GM21825 (cell line): ENCODE measurements around the gene ZSCAN25.
"Not testable (repeated sequence)": the region's sequence is repeated elsewhere in the genome, so short reads cannot be mapped to it uniquely, and the experiment has no call there.

Experiments used
- ATAC-seq: cut with Tn5 transposase; IDR thresholded peaks from one replicate; pipeline ENCODE4 v1.9.1; 2021; ENCODE audit warnings: mild to moderate bottlenecking, moderate library complexity; ENCODE audit not compliant: unreplicated experiment

ZSCAN25 gene

DNA sequence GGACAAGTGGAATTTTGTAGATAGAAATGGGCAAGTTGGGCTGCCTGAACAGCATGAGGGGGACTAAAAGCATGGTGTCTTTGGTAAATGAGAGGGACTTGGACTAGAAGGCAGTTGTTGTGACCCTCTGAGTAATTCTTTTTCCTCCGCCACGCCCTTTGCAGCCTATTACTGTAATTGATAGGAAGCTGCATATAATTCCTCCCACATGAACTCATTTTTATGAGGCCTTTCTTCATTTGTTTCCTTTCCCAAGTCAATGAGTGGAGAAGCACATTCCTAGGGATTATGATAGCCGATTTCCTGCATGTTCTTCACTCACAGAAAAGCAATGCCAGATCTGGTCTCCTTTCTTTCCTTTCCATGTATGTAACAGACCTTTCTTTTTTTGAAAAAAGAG lies 27.7 kb downstream of the ZSCAN25 start:
- no peak for ATAC-seq

DNA sequence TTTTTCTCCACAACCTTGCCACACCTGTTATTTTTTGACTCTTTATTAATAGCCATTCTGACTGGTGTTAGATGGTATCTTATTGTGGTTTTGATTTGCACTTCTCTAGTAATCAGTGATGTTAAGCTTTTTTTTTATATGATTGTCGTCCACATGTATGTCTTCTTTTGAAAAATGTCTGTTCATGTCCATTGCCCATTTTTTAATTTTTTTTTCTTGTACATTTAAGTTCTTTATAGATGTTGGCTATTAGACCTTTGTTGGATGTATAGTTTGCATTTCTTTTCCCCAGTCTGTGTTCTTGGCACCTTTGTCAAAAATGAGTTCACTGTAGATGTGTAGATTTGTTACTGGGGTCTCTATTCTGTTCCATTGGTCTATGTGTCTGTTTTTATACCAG lies 28.8 kb downstream of the ZSCAN25 start:
- ATAC-seq: no peak

DNA sequence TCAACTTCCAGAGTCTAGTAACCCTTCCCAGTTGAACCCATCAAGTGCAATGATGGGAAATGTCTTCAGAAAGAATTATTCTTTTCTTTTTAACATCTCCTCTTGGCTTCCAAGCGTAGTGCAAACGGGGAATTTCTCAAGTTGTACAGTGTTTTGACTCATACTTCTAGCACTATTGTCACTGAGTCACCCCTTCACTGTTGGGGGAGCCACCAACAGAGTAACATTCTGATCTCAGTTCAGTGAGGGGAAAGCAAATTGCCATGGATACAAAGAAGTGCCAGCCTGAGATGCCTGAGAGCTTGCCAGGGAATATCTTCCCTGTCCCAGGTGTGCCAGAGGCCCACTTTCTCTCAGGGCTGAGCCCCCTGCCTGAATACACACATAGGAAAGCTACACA lies 32.1 kb downstream of the ZSCAN25 start:
- no peak for ATAC-seq

DNA sequence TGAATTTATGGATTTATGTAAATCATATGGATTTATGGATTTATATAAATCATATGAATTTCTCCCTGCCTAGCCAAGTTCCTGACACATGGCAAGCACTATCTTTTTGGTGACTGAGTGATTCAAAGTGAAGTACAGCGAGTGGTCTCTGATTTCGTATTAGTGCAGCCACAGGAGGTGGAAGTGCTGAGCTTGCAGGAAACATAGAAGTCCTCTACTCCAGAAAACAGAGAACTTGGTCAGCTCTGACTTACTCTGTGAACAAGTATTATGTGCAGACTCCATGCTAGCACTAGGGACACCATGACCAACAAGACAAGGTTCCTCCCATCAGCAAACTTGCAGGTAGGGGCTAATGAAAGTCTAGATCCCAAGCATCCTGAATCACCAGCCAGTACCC lies 34.5 kb downstream of the ZSCAN25 start:
- no peak for ATAC-seq

DNA sequence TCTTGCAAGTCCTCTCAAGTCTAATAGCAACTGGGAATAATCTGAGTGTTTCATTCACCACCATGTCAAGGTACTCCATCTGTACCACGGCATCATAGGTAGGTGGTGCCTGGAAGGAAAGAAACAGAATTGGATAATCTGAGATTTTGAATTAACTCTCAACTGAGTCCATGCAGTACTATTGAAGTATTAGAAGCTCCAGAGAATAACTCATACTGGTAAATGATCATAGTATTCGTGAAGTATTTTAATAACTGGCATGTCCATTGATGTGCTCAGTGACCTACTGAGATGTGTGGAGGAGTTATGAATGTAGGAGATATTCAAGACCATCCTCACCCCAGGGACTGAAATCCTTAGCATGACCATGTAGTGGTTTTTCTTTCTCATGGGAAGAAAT lies 35.9 kb downstream of the ZSCAN25 start:
- no peak for ATAC-seq

DNA sequence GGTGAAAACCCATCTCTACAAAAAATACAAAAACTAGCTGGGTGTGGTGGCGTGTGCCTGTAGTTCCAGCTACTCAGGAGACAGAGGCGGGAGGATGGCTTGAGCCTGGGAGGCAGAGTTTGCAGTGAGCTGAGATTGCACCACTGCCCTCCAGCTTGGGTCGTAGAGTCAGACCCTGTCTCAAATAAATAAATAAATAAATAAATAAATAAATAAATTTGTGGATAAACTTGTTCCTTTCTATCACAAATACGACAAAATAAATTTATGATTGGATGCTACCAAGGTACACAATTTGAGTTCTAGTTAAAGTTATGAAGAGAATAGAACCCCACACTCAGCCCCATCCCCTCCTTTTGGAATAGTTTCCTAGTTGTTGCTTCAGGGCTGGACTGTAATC lies 36.5 kb downstream of the ZSCAN25 start:
- ATAC-seq: not testable (repeated sequence)

DNA sequence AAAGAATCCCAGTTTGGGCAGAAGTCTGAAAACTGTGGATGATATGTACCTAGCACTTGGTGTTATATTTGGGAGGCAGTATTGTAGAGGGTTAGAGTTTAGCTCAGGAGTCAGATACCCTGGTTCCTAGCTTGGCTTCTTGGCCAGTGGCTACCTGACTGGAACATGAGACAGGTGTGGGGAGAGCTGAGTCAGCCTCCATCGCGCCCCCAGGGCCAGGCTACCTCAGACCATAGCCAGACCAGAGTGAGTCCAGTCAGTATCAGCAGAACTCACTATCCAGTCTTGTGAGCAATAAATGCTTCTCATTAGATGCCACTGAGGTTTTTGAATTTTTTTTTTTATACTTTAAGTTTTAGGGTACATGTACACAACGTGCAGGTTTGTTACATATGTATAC lies 37.0 kb downstream of the ZSCAN25 start:
- ATAC-seq: no peak

DNA sequence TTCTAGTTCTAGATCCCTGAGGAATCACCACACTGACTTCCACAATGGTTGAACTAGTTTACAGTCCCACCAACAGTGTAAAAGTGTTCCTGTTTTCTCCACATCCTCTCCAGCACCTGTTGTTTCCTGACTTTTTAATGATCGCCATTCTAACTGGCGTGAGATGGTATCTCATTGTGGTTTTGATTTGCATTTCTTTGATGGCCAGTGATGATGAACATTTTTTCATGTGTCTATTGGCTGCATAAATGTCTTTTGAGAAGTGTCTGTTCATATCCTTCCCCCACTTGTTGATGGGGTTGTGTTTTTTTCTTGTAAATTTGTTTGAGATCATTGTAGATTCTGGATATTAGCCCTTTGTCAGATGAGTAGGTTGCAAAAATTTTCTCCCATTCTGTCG lies 37.9 kb downstream of the ZSCAN25 start:
- ATAC-seq: not testable (repeated sequence)

DNA sequence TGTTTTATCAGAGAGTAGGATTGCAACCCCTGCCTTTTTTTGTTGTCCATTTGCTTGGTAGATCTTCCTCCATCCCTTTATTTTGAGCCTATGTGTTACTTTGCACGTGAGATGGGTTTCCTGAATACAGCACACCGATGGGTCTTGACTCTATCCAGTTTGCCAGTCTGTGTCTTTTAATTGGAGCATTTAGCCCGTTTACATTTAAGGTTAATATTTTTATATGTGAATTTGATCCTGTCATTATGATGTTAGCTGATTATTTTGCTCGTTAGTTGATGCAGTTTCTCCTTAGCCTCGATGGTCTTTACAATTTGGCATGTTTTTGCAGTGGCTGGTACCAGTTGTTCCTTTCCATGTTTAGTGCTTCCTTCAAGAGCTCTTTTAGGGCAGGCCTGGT lies 41.1 kb downstream of the ZSCAN25 start:
- ATAC-seq: not testable (repeated sequence)

DNA sequence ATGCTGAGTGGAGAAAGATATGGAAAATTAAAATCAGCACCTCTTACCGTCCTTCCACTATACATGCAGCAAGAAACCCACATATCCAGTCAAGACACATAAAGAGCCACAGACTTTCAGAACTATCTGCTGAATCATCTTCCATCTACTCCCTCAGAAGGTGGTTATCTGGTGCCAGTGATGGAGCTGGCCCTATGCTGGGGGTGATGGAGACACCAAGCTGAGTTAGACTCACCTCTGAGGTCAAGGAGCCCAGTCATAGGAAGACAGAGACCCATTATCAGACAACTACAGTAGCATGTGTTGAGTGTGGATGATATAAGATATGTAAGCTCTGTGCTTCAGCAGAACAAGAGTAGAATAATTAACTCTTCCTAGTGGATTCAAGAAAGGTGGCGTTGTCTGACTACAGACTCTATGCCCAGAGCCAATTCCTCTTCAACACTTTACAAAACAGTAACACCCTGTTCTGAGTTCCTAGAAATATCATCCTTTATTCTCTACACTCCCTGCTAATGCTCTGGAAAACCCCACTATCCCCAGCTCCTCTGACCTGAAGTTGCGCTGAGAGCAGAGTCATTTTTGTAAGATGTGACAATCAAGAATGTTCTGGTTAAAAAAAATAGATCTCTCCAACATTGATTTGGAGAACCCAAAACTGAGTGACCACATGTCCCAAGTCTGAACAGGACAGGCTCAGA lies 48.7 kb downstream of the ZSCAN25 start:
- ATAC-seq: no peak

DNA sequence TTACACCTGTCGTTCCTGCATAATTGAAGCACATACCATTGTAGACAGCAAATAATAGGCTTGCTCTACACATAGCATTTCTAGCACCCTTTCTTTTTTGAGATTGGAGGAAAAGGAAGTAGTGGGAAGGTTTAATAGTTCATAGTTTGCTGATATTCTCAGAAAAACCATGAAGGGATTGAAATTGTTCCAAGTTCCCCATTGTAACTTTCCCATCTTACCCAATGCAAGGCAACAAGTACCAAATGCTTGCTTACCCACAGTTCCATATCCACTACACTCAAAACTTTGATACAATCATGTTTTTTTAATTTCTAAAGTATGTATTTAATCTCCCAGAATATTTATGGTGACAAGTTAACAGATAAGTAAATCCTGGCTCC lies 49.3 kb downstream of the ZSCAN25 start:
- ATAC-seq: no peak

DNA sequence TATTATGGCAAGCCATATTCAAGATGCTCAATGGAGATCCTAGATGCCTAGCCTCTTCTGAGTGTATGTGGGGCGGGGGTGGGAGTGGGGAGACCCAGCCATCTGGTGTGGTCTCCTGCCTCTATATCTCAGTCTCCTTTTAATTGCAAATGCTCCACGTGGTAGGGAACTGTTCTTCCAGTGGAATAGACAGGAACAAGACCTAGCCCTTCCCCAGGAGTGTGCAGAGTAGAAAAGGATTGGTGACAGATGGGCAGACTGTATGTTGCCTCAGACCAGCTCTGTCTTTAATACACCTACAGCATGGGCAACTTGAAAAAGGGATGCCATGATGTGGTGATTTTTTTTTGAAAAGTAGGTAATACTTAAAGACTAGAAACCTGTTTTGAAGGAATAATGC lies 50.4 kb downstream of the ZSCAN25 start:
- ATAC-seq: no peak

DNA sequence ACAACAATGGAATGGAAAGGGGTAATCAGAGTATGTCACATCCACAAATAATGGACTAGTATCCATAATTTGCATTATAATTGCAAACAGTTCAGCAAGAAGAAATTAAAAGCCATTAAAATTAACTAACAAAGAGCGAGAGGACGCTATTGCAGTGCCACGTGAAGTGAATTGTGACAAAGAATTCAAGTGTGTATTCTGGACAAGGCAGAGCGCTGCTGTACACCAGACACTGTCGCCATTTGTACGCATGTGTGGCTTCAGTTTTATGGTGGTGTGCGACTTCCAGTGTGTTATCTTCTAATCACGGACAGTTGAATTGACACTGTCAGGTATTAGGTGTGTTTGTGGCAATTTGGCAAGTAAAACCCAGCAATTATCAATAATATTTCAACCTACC lies 51.8 kb downstream of the ZSCAN25 start:
- no peak for ATAC-seq

DNA sequence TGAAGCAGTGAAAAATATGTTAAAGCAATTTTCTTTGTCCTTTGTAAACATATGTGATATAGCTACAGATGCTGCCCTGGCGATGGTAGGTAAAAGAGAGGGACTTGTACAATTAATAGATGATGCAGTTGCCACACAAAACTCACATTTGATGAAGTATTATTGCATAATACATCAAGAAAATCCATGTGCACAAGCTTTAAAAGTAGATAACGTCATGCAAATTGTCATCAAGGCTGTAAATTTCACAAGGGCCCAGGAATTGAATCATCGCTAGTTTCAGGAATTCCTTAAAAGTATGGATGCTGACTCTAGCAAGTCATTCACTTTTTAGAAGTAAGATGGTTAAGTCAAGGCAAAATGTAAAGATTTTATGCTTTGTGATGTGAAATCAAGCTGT lies 53.0 kb downstream of the ZSCAN25 start:
- ATAC-seq: no peak

DNA sequence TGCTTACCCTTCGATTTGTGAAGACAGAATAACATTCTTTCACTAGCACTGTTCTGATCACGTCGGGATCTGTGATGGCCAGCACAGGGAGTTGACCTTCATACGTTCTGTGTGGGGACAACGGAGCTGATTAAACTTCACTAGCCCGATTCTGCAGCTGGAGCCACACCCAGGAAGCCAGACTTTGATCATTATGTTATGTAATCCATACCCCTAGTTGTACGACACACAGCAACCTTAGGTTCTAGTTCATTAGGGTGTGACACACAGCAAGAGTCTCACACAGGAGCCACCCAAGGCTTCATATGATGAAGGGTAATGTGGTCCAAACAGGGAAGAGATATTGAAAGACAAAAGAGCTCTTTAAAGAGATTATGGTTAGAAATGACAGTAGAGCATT lies 55.8 kb downstream of the ZSCAN25 start:
- no peak for ATAC-seq

DNA sequence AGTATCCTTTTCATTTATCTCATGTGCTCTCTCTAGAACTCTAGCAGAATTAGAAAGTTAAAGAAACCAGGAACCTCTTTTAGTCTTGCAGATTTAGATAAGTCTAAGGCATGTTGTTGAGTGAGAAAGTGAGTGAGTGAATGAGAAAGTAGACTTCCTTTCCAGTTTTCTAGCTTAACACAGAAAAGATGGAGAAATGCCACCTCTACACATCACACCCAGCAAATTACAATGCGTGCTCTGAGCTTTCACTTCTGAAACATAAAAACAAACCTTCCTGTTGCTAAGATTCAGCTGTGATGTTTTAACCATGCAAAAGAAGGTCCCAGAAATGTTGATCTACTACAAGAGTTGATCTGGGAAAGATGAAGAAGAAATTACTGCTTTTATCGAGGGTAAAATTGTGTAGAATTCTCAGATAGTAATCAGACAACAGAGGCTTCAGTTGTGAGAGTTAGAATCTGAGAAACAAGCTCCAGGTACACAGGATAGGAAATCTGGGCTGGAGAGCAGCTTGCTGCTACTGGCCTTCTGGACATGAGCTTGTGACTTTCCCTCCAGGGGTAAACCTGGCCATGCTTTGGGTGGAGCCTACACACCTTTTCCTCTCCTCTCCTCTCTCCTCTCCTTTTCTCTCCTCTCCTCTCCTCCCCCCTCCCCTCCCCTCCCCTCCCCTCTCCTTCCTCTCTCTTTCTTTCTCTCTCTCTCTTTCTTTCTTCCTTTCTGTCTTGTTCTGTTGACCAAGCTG lies 58.4 kb downstream of the ZSCAN25 start:
- no peak for ATAC-seq

DNA sequence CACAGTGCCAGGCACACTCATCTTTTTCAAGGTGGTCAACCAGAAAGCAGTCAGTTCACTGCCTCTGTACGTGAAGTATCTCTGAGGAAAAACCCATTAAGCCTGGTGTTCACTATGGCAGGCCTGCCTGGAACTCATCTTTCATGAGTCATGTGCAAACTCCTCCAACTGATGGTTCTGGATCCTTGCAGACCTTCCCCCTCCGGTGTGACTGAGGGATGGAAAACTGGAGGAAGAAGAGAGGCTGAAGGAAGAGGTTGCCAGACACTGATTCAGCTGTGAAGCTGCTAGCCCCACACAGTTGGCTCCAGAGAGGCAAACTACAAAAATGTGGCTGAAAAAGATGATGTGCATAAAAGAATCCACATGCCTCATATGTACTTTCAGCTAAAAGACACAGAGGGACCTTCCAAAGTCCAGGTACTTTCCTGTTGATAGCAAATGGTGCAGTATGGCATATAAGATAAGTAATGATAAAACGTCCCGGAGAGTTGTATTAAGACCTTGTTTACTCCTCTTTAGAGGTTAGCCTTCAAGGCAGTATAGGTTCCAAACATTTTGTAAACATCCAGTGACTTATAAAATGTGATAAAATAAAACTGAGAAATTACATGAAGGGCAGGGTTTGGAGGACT lies 60.4 kb downstream of the ZSCAN25 start:
- ATAC-seq: no peak

DNA sequence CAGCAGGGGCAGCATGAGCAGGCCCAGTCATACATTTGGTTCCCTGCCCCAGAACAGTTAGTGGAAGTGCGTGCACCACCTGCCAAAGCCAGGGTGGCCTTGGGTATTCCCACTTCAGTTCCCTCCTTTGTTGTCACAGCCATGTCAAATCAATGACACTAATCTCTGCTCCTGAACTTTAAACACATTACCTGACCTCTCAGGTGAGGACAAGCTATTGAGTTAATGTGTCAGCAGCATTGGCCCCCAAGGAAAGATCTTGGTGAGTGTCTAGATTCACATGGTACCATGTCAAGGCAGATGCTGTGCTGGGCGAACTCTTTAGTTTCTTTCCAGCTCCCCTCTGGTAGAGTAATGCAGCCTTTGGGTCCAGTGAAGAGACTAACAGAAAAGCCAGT lies 60.9 kb downstream of the ZSCAN25 start:
- no peak for ATAC-seq

DNA sequence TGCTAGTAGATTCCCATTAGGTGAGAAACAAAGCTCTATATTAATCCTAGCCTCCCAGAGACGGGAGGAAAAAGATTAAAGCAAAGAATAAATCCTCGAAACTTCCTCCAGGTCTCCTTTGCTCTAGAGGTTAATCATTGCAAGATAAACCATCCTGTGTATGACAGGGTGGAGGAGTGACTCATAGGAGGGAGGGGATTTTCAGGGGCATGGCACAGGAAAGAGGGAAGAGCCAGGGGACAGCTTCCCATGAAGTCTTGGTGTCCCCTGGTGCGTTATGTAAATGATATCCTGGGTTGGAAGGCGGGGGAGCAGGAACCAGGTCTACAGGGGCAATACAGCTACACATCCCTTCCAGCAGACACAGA lies 62.3 kb downstream of the ZSCAN25 start:
- no peak for ATAC-seq

DNA sequence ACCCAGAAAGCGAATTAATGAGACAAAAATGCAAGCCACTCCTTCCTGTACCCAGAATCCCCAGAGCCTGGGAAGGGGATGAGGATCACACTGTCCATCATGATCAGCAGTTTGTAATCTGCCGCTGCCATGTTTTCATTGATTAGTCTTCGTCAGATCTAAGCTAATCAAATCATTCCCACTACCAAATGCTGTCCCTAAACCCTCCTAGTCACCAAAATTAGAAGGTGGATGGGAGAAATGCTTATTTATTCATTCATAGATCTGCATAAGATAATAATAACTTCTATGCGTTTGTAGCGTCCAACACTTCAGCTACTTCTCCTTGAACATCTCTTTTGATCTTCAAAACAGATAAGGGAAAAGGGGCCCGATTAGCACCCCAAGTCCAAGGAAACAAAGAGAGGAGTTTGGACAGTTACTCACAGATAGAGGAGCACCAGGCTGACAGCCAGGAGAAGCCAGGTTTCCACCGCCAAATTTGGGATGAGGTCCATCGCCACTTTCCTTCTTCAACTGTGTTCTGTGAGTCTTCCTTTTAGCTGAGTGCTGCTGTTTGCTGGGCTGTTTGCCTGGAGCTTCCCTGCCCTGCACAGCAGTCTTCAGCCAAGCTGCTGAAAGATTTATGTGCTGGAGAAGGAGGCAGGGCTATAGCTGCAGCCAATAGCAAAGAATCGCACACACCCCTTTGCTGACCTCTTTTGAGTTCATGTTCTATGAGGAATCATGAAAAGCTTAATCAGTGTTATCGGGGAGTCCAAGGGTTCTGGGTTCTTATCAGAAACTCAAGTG lies 62.9 kb downstream of the ZSCAN25 start, which contains the start of gene CYP3A5:
TSS of gene CYP3A5 (minus strand) at position 597 of the 792 bp plus-strand sequence. CDS start at position 497, 100 bp downstream.
- ATAC-seq: no peak
